HG02642 (cell line): ENCODE measurements around the gene UHRF1.
"Not testable (repeated sequence)": the region's sequence is repeated elsewhere in the genome, so short reads cannot be mapped to it uniquely, and the experiment has no call there.

Experiments used
- ATAC-seq: cut with Tn5 transposase; IDR thresholded peaks from one replicate; pipeline ENCODE4 v1.9.1; 2021; ENCODE audit warnings: mild to moderate bottlenecking; ENCODE audit not compliant: unreplicated experiment, poor library complexity

The UHRF1 gene

DNA sequence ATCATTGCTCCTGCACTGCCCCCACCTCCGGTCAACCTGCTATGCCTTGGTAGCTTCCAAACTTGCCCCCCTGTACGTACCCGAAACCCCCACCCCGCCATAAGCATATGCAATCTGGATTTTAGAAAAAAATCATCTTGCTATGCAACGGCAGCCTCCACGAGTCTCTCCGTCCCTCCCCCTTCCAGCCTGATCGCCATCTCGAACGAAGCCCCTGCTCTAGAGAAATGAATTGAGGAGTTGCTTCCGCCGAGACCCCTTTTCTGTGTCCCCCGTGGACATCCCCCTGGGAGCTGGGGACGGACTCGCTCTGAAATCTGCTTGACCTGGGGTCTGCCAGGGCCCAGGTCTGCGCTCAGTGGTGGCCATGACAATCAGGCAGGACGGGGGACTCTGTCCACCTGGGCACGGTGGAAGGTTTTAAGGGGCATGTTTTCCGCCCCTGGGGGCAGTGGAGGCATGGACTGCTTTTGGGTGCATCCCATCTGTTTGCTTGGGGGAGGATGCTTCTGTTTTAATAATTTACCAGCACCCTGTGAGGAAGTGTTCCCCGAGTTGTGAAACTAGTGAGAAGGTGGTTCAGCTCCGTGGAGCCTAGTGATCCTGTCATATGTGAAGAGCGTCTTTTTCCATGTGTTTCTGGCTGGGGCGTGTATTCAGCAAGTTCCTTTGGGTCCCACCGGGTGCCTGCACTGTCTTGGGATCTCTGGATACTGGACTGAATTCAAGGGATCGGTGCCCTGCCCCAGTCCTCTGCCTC lies 60.7 kb downstream of the UHRF1 start:
- ATAC-seq = no peak

DNA sequence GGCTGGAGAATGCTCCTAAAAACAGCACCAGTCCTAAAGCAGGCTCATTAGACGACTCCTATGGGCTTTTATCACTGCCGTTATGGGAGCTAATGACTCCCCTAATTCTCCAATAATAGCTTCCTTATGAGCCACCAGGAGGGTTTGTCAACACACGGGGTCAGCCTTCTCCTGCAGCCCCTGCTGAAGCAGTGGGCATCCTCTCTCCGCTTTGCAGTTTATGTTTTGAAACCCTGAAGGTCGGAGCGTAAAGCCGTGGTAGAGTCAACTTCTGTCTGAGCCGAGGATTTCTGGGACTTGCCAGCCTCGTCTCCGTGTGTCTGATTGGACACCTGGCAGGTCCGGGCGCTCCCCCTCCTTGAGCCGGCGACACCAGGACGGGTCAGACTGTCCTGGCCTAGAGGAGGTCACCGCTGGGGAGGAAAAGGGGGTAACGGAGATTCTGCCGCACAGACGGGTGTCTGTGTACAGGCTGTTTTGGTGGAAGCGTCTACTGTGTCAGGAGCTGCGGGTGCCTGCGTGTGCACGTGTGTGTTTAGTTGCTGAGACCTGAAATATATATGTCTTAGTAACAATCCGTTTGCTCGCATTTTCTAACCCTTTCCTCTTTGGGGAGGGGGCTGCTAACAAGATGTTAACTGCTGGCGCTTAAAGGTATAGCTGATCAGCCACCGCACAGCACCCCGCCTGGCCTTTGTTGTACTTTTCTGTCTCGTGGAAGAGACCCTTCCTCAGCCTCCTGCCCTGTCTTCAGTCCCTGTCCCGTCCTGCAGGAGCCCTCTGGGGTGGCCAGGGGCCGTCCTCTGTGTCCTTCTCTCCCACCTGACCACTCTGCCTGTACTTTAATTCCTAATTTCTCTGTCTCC lies 61.5 kb downstream of the UHRF1 start:
- ATAC-seq = no peak

DNA sequence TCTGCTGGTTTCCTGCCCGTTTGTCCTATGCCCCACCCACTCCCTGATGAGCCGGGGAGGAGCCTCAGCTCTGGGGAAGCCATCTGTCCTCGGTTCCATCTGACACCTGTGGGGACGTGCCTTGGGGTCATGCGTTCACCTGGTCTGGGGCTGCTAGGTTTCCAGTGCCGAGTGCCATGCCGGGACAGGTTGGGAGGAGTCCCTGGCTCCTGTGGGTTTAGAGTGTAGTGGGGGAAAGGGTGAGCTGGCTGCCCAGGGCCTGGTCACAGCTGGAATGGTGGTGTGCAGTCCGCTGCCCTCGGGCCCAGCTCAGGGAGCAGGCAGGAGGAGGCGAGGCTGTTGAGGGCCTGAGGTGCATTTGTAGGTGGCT lies 62.1 kb downstream of the UHRF1 start:
- no peak for ATAC-seq

DNA sequence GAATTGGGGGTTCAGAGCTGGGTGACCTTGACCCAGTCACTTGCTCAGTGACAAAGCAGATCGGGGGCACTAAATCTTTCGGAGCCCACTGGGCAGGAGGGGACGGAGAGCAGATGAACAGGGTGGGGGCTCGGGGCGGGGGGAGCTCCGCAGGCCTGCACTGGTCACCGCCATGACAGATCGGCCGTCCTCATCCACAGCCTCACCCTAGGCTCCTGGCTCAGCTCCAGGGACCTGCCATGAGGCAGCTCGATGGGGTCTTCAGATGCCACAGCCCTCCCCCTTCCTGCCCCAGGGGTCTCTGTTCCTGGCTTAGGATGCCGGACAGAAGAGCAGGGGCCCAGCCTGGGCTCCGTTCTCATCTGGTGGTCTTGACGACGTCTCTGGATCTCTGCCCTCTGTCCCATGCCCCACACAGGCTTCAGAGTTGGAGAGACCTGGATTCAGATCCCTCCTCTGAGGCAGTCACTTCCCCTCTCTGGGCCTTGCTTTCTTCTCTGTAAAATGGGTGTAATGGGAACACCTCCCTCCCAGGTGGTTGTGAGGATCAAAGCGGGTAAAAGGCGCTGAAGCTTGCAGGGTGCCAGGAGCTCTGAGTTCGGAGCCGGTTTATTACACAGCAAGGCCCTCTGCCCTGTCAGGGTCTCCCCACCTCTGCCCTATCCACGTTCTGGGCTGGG lies 62.7 kb downstream of the UHRF1 start:
- ATAC-seq = no peak

DNA sequence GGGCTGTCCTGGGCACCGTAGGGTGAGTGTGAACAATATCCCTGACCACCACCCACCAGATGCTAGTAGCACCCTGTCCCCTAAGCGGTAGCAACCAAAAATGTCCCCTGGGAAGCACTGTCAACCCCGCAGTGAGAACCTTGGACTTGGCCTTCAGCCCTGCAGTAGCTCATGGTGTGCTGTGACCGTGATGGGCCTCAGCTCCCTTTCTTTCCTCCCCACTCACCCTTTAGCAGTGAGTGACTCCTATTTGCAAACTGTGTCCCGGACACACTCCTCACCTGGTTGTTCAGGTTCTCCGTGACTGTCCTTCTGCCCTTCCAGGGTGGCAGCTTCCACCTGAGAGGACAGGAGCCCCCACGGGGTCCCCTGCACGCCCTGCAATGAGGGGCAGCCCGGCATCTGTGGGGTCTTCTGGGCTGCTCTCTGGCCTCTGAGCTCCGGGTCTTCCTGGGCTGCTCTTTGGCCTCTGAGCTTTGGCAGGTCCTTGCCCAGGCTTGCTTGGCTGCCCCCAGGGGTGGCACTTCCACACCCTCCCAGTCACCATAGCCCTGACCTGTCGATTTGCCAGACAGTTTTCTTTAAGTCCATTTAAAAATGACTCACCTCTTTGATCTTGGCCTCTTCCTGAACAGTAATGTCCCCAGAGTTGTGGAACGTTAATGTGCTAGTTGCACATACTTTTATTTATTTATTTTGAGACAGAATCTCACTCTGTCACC lies 63.4 kb downstream of the UHRF1 start:
- ATAC-seq = no peak

DNA sequence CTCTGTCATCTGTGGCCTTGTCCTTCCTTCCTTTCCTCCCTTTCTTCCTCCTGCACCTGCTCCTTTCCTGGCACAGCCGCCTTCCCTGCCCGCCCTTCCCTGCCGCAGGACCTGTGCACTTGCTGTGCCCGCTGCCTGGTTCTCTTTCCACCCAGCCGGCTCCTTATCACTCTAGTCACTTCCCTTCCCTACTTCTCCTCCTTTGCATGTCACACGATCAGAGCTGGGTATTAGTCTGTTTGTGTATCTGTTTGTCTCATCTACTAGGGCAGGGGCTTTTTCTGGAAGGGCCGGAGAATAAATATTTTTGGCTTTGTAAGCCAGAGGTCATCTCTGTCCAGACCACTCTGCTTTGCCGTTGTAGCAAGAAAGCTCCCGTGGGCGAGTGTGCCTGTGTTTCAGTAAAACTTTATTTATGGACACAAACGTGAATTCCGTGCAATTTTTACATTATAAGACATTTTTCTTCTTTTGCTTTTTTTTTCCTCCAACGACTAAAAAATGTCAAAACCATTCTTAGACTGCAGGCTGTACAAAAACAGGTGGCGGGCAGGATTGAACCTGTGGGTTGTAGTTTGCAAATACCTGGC lies 65.7 kb downstream of the UHRF1 start:
- no peak for ATAC-seq

DNA sequence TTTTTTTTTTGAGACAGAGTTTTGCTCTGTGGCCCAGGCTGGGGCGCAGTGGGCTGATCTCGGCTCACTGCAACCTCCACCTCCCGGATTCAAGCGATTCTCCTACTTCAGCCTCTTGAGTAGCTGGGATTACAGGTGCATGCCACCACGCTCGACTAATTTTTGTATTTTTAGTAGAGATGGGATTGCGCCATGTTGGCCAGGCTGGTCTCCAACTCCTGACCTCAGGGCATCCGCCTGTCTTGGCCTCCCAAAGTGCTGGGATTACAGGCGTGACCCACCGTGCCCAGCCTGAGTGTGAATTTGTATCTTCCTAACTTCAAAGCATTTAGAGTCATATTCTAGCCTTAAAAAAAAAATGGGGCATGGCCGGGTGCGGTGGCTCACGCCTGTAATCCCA lies 66.3 kb downstream of the UHRF1 start:
- ATAC-seq = not testable (repeated sequence)

DNA sequence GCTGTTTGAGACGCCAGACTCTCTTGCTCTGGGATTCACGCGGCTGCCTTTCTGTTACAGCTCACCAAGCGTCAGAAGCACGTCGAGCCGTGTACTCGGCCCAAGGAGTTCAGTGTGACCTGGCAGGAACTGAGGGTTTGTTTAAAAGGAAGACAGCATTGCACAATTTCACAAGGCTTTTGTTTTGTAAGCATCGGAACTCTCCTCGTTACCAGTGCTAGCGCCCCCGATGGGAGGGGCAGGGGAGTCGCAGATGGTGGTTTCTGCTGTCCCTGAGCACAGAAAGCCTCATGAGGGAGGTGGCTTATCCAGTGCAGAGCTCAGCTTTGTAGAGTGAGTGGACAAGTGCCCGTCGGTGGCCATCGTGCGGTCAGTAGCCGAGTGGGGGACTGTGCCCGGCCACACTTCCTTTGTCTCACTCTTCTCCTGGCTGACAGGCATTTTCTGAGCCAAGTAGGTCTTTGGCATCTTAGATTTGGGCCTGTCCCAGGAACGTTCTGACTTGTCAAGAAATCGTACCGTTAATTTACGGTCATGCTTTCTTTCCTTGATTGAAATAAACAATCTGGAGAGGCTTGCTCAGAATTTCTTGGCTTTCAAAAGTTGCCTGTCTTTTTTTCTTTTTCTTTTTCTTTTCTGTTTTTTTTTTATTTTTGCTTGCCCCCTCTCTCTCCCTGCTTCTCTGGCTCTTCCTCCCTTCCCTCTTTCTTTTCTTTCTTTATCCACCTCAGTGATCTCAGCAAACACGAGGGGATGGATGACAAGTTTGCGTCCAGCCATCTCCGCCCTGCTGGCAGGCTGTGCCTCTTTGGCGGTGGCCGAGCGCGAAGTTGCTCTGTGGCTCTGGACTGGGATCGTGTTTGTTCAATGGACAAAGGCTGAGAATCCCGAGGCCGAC lies 67.3 kb downstream of the UHRF1 start:
- ATAC-seq = no peak

DNA sequence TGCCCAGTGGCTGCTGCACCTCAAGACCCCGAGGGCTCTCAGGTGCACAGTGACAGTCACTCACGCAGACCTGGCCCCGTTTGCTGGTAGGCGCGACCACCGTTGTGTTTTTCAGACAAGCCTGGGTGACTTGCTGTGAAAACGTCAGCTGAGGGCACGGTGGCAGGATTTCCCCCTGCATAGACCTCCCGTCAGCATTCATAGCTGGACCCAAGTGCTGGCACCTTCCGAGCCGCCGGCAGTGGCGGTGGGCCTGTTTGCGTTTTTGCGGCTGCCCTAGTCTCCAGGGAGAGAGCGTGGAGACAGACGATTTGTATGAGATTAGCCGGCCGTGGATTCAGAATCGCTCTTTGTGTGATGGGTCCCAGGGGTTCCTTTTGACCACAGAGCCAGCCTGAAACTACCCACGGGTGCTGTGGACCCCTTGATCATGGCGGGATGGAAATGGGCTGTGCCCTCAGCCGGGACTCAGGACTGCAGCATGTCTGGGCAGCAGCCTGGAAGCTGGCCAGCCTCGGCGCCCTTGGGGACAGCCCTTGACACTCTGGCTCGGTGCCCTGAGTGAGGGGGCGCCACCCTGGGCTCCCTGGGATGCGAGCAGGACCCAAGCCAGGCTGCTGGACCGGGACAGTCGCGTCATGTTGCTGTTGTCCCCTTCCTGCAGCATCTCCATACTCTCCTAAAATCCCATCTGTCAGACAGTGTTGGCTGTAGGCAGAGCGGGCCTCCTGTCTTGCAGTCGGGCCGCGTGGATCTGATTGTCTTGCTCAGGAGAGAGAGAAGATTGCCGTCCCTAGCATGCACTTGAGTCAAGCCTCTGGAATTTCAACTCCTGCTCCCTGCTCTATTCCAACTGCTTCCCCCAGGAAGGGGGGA lies 68.2 kb downstream of the UHRF1 start:
- ATAC-seq = no peak

DNA sequence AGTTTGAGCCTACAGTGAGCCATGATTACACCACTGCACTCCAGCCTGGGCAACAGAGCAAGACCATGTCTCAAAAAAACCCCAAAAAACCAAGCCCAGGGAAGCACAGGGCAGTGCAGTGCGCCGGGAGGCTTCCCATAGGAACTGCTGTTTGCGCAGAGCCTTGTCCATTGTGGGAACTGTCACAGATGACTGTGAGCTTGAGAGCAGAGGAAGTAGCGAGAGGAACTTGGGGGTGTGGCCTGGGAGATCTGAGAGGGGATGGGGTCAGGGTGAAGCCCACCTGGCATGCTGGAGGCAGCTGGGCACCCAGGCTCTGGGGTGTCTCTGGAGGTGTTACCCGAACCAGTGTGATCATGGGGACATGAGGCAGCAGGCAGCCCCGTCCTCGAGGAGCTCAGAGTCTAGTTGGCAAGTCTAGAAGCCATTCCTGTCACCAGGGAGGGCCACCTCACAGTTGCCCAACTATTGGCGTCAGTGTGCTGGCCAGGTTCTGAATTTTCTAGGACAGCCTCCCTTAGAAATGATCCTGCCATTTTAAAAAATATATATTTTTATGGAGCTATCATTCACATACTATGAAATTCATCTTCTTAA lies 70.0 kb downstream of the UHRF1 start:
- ATAC-seq = no peak

DNA sequence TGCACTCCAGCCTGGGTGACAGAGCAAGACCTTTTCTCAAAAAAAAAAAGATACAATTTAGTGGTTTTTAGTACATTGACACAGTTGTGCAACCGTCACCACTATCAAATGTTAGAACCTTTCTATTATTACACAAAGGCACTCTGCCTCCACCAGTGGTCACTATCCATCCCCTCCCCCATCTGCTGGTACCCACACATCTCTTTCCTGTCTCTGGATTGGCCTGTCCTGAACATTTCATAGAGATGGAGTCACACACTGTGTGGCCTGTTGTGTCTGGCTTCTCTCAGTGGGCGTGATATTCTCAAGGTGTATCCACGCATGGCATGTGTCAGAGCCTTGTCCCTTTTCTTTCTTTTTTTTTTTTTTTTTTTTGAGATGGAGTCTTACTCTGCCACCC lies 70.8 kb downstream of the UHRF1 start:
- no peak for ATAC-seq

DNA sequence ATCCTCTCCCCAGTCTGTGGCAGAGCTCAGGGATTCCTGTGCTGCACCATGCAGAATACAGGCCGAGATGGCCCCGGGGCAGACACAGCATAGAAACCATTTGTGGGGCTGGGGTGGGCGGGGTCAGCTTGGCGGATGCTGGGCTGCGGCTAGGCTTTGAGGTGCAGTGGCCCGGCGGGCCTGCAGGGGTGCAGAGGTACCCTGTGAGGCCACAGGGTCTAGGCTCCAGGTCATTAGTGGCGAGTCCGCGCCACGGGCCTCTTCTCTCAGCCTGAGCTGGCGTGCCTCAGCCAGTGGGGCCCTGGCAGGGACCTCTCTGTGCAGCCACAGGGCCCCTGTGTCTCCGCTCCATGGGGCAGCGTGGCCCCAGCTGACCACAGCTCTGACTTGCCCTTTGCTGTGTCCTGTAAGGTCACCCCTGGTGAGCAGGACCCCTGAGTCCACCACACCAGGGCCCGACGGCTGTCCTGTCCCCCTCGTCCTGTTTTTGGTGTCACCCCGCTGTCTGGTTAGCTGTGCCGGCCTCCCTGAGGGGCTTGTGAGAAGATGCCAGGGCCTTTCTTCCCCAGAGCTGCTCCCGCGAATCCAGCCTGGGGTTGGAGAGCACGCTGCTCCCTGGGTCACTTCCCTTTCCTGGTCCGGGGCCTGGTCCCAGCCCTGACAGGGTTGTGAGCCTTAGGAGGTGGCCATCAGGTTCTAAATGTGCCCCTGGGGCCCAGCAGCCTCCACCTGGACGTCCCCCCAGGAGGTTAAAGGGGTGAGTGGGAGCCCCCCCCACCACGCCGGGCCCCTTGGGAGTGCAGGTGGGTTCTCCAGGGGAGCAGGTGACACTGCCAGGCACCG lies 71.8 kb downstream of the UHRF1 start:
- no peak for ATAC-seq

DNA sequence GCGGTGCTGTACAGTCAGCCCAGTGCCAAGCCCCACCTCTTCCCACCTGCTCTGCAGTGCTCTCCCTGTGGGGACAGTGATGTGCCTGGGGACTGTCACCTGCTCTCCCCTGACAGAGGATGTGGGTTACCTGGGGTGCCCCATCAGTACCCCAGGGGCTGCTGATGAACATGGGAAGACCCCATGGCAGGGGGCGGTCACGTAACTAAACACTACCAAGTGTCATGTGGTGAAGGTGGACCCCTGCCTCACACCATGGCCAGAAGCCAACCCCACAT lies 72.3 kb downstream of the UHRF1 start:
- ATAC-seq = no peak

DNA sequence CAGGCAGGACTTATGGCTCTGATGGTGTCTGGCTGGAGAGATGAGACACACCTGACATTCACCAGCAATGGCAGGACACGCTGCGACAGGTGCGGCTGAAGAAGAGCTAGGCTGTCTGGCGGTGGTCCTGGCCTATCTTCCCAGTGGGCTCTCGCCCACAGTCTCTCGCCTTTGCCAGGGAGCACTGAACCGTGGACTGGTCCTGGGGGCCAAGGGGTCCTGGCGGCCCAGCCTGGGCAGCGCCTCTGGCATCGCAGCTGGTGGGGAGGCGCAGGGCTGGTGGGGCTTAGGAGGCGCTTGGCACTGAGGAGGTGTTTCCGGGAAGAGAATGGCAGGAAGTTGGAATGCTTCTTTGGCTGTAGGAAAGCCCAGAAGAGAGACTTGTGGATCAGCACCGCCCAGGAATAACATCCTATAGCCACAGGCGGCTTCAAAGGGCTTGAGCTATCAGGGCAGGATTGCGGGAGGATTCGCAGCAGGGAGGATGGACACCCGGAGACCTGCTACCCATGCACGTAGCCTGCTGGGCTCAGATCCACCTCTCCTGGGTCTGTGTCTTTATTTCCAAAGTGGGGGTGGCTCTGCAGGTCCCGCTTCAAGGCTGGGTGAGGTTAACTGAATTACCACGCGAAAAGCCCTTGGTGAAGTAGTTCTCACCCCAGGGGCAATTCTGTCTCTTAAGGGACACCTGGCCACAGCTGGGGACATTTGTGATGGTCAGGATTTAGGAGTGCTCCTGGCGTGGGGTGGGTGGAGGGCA lies 74.2 kb downstream of the UHRF1 start:
- ATAC-seq = no peak

DNA sequence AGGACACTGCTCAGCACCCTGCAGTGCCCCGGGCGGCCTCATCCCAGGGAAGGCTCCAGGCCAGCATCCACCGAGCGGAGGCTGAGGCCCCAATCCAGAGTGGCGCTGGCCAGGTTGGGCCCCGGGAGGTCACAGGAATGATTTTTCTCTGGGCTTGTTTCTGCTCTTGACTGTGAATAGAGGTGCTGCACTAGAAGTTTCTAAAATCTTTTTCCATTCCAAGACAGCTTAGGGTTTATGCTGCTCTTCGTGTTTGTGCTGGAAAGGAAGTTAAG lies 74.7 kb downstream of the UHRF1 start:
- no peak for ATAC-seq

DNA sequence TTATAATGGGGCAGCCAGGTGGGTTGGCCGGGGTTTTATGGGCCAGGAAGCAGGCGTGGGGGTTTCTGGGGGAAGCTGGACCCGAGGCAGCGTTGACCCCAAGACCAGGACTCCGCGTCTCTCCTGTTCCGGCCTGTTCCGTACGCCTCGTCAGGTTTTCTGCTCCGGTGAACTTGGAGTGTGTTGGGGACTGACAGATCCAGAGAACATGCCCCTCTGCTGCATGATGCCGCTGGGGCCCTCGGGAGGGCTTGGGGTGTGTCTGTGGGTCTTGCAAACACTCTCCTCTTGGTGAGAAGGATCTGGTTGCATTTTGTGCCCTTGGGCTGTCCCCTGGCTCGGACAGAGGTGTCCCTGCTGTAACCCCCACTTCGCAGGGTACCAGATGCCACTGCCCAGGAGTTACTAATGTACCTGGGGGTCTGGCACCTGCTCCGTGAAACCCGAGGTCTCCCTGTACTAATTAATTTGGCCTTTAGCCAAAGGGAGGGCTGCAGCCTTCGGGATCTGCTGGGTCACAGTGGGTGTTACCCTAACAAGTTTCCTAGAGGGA lies 75.2 kb downstream of the UHRF1 start:
- ATAC-seq = no peak
